OCI-LY3 (cell line): ENCODE data around the gene CTSD.

ENCODE experiments used
- EZH2phosphoT487 ChIP-seq: fragments of 200-600 bp; shearing (Covaris generic); IDR thresholded peaks from 2 replicates; pipeline ENCODE4 v1.6.1; 2018; ENCODE audit warnings: antibody characterized with exemption, mixed run types, low read depth
- TF ChIP-seq, protein P1 (sequence below): fragments of 200-600, 300-600 bp; sonication (generic); IDR thresholded peaks from 2 replicates; pipeline ENCODE4 v1.5.1; 2014; ENCODE audit warnings: antibody characterized with exemption, low read length, low read depth

DNA sequence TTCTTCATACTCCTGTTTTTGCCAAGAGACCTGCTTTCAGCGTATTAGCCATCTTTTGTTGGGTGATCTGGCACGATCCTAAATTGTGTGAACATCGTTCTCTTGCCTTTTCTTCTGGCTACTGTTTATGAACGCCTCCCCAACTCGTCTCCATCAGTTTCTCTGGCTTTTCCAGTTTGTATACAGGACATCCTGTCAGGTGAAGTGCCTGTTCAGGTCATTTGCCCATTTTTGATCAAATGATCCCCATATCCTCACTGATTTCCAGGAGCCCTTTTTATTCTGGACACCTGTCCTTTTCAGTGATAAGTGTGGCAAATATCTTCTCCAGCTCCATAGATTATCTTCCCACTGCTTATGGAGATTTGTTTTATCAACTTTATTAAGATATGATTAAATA, 48.5 kb upstream of the CTSD start:
- TF ChIP-seq, protein P1, sequence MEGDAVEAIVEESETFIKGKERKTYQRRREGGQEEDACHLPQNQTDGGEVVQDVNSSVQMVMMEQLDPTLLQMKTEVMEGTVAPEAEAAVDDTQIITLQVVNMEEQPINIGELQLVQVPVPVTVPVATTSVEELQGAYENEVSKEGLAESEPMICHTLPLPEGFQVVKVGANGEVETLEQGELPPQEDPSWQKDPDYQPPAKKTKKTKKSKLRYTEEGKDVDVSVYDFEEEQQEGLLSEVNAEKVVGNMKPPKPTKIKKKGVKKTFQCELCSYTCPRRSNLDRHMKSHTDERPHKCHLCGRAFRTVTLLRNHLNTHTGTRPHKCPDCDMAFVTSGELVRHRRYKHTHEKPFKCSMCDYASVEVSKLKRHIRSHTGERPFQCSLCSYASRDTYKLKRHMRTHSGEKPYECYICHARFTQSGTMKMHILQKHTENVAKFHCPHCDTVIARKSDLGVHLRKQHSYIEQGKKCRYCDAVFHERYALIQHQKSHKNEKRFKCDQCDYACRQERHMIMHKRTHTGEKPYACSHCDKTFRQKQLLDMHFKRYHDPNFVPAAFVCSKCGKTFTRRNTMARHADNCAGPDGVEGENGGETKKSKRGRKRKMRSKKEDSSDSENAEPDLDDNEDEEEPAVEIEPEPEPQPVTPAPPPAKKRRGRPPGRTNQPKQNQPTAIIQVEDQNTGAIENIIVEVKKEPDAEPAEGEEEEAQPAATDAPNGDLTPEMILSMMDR = no peak
- no peak for TF ChIP-seq EZH2phosphoT487
